ENCODE results near the gene DUSP8. TPM values are rescaled to one million over a fixed set of nuclear protein-coding genes. Genes with fewer than 3 reads are reported as not detected.

The DUSP8 gene
- total and polyA plus RNA-seq, 2 donors (not counting 1 experiment from before 2014, with no cell fraction given), result 4.3 to 7.2 TPM

DNA sequence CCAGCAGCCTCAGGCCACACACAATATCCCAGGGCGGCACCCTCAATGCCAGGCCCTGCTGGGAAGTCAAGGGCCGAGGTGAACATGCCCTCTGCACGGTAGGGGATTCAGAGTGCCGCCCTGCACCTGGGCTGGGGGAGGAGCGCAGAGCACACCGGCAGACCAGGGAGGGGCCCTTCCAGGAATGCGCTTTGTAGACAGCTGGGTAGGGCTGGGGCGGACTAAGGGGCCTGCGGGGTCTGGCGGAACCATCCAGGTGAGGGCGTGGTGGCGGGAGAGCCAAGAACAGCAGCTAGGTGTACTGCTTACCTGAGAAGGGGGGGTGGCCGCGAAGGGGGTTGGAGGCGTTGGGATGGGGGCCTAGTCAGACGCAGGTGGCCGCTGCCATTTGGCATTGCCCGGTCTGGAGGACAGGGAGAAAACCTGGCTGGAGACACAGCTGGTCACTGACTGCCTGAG, 26.0 kb downstream of the DUSP8 start:
- Histone ChIP-seq H3K4me1 (ENCODE audit: control insufficient read depth in 2 of 2, insufficient read depth in 2 of 2, low read length in 2 of 2) (peaks cover 23 to 27% of the 10 kb centered on the region in 2 donors), H3K9ac (ENCODE audit: low read length) (no peak overlapping the region), H4K20me1 (ENCODE audit: control insufficient read depth, insufficient read depth, low read length, poor library complexity, severe bottlenecking) (peaks cover 8% of the 10 kb centered on the region), H3K27ac (ENCODE audit: low read length in 2 of 2) (no peak overlapping the region), H3K27me3 (replicated peaks in 1 of 4; ENCODE audit: control extremely low read depth in 1 of 4, control insufficient read depth in 3 of 4, insufficient read depth in 4 of 4, low read length in 3 of 4) (peaks cover 0 to 59% (median 17%) of the 10 kb centered on the region in 4 experiments), H3K4me2 (replicated peaks; ENCODE audit: low read depth, low read length, poor library complexity, severe bottlenecking) (peak overlapping the region; percentile 95), H3K79me2 (ENCODE audit: control insufficient read depth, insufficient read depth, low read length) (no peaks in the 10 kb centered on the region), H3K9me3 (ENCODE audit: control extremely low read depth in 1 of 3, control insufficient read depth in 2 of 3, insufficient read depth in 1 of 3, low read length in 2 of 3) (peaks cover 0 to 10% (median 0%) of the 10 kb centered on the region in 3 donors), H3K36me3 (replicated peaks in 1 of 2; ENCODE audit: control extremely low read depth in 1 of 2, control insufficient read depth in 1 of 2, extremely low read depth in 1 of 2, insufficient read depth in 2 of 2, low read length in 1 of 2) (no peaks in the 10 kb centered on the region), H2AFZ (ENCODE audit: insufficient read depth, low read depth, low read length, poor library complexity, severe bottlenecking) (peak overlapping the region; percentile 58), H3K4me3 (ENCODE audit: control extremely low read depth in 1 of 5, extremely low read depth in 1 of 5, insufficient read depth in 1 of 5, low read depth in 2 of 5, low read length in 4 of 5) (no peak overlapping the region)
- no peak for TF ChIP-seq CTCF (IDR thresholded peaks at IDR 0.05)
- WGBS (ENCODE audit: insufficient coverage), result 21% methylated on average over 18 of the region's 18 CpGs
- H3K4me1 Mint-ChIP-seq, result peaks cover 16% of the 10 kb centered on the region
- H3K27me3 Mint-ChIP-seq, result peaks cover 12% of the 10 kb centered on the region
- ChIA-PET CTCF (interaction anchor here (0.9 to 2.7 kb wide), 15 partner anchors 8 to 606 kb away, joined by 3 to 60 read pairs (median 4); partner anchors contain the start of gene KRTAP5-5), POLR2A (interaction anchor here (0.6 to 2.2 kb wide), 2 partner anchors 8 to 28 kb away, joined by 3 to 9 read pairs; no protein-coding TSS in a partner anchor)
- H3K9me3 Mint-ChIP-seq (ENCODE audit: insufficient read depth), result no peaks in the 10 kb centered on the region
- intact Hi-C loops (cut with micrococcal nuclease), result loop anchor here (1.0 kb wide), 1 partner anchor 28 kb away; no protein-coding TSS in a partner anchor
- H3K27ac Mint-ChIP-seq, result no peak overlapping the region
- no peak for ATAC-seq (ENCODE audit: low read depth)
- peak overlapping the region; percentile 59 for H3K4me3 Mint-ChIP-seq
- DNase-seq, result no peak

- H3K4me1 Mint-ChIP-seq, result peaks cover 16% of the 10 kb centered on the region
- DNase-seq (no peak), ATAC-seq (ENCODE audit: low read depth) (no peak)
- no peaks in the 10 kb centered on the region for H3K79me2 ChIP-seq (ENCODE audit: control insufficient read depth, insufficient read depth, low read length)
- CTCF ChIA-PET, result interaction anchor here (1.5 to 2.7 kb wide), 2 partner anchors 18 to 29 kb away, joined by 4 to 60 read pairs; no protein-coding TSS in a partner anchor
- H3K36me3 ChIP-seq (replicated peaks in 1 of 2; ENCODE audit: control extremely low read depth in 1 of 2, control insufficient read depth in 1 of 2, extremely low read depth in 1 of 2, insufficient read depth in 2 of 2, low read length in 1 of 2), result no peaks in the 10 kb centered on the region
- no peak overlapping the region for H2AFZ ChIP-seq (ENCODE audit: insufficient read depth, low read depth, low read length, poor library complexity, severe bottlenecking)
- no peak overlapping the region for H3K4me3 Mint-ChIP-seq
- TF ChIP-seq EZH2 (IDR thresholded peaks at IDR 0.05; ENCODE audit: borderline replicate concordance, insufficient read depth, low read depth, low read length, poor library complexity, severe bottlenecking), result no peak
- no peak for TF ChIP-seq CTCF (IDR thresholded peaks at IDR 0.05)
- no peak overlapping the region for H3K27ac Mint-ChIP-seq
- peaks cover 12% of the 10 kb centered on the region for H3K27me3 Mint-ChIP-seq
- H3K27me3 ChIP-seq (replicated peaks in 1 of 4; ENCODE audit: control extremely low read depth in 1 of 4, control insufficient read depth in 3 of 4, insufficient read depth in 4 of 4, low read length in 3 of 4), result peaks cover 0 to 61% (median 17%) of the 10 kb centered on the region in 4 experiments
- H3K9ac ChIP-seq (ENCODE audit: low read length), result no peak overlapping the region
- POLR2A ChIA-PET, result no interaction called here
- no peaks in the 10 kb centered on the region for H3K9me3 Mint-ChIP-seq (ENCODE audit: insufficient read depth)
- no peak overlapping the region for H3K27ac ChIP-seq (ENCODE audit: low read length in 2 of 2)
- no peak overlapping the region for H3K4me3 ChIP-seq (ENCODE audit: control extremely low read depth in 1 of 5, extremely low read depth in 1 of 5, insufficient read depth in 1 of 5, low read depth in 2 of 5, low read length in 4 of 5)
- peaks cover 0 to 10% (median 0%) of the 10 kb centered on the region in 3 donors for H3K9me3 ChIP-seq (ENCODE audit: control extremely low read depth in 1 of 3, control insufficient read depth in 2 of 3, insufficient read depth in 1 of 3, low read length in 2 of 3)
- intact Hi-C loops (cut with micrococcal nuclease), result no loop called here
- H3K4me2 ChIP-seq (replicated peaks; ENCODE audit: low read depth, low read length, poor library complexity, severe bottlenecking), result no peak overlapping the region
- WGBS (ENCODE audit: insufficient coverage), result 90% methylated on average over 3 of the region's 5 CpGs
- peaks cover 23 to 27% of the 10 kb centered on the region in 2 donors for H3K4me1 ChIP-seq (ENCODE audit: control insufficient read depth in 2 of 2, insufficient read depth in 2 of 2, low read length in 2 of 2)
- peaks cover 8% of the 10 kb centered on the region for H4K20me1 ChIP-seq (ENCODE audit: control insufficient read depth, insufficient read depth, low read length, poor library complexity, severe bottlenecking)
These were observed 26.6 kb downstream of the DUSP8 start for GRCh38 chr11:1545432-1545831.

Measured in B cell (primary cell).